ENCODE data around the gene DSCAML1.

DSCAML1 gene

DNA sequence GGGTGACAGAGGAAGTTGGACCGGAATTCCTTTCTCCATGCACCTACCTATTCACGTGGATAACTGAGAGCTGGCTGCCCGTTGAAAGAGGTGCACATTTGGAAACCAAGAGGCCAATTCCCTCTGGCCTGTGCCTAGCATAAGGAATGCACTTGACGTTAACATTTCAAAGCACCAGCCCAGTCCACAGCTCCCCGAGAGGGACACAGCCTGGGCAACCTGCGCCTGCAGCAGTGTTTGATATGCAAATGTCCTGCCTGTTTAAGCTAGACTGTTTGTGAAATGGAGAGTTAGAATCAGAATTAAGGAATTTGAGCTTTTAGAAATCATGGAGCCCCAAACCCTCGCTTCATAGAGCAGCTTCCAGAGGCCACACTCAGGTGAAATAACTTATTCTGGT, 126.1 kb downstream of the DSCAML1 start:
- Mint-ChIP-seq H3K4me1 (no peaks in the 10 kb centered on the region), H3K4me3 (no peak overlapping the region), H3K36me3 (no peaks in the 10 kb centered on the region), H3K27ac (no peak overlapping the region), H3K9me3 (peaks cover 3% of the 10 kb centered on the region), H3K27me3 (peaks cover 11% of the 10 kb centered on the region)
- DNase-seq (ENCODE audit: low spot score in 2 of 2), result no peak
- ATAC-seq (ENCODE audit: low read depth), result no peak

DNA sequence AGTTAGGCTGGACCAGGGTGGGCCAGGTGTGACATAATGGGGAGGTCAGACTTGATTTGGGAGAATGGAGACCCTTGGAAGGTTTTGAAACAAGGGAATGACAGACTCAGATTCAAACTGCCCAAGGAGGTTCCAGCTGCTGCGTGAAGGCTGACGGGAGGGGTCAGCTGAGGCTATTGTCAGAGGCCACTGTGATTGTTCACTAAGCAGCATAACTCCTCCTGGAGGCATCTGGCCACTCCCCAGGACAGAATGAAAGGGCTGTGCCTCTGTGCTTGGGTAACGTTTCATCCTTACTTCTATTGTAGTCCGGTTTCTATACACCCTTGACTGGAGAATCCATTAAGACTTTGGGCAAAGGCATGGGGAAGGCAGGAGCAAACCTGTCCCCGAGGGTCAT, 126.6 kb downstream of the DSCAML1 start:
- Mint-ChIP-seq H3K27ac (no peak overlapping the region), H3K36me3 (no peaks in the 10 kb centered on the region), H3K4me1 (no peaks in the 10 kb centered on the region), H3K9me3 (peaks cover 3% of the 10 kb centered on the region), H3K4me3 (no peak overlapping the region), H3K27me3 (peaks cover 11% of the 10 kb centered on the region)
- DNase-seq (ENCODE audit: low spot score in 2 of 2), result no peak
- no peak for ATAC-seq (ENCODE audit: low read depth)

DNA sequence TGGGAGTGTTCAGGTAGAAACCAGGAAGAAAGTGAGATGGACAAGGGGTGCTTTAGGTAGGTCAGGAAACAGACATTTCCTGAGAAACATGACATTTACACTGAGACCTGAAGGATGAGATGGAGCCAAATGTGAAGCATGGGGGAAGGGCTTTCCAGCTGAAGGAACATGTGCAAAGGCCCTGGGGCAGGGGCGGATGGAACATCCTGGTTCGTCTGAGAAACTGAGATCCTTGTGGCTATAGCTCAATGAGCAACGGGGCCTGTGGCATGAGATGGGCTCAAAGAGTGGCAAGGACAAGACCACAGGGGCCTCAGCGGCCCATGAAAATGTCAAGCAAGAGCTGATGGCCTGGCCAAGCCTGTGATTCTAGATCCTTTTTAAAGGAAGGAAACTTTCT, 127.4 kb downstream of the DSCAML1 start:
- Mint-ChIP-seq H3K4me1 (no peaks in the 10 kb centered on the region), H3K27me3 (peaks cover 14% of the 10 kb centered on the region), H3K36me3 (no peaks in the 10 kb centered on the region), H3K4me3 (no peak overlapping the region), H3K9me3 (peaks cover 3% of the 10 kb centered on the region), H3K27ac (no peak overlapping the region)
- ATAC-seq (ENCODE audit: low read depth), result no peak
- DNase-seq (ENCODE audit: low spot score in 2 of 2), result no peak

DNA sequence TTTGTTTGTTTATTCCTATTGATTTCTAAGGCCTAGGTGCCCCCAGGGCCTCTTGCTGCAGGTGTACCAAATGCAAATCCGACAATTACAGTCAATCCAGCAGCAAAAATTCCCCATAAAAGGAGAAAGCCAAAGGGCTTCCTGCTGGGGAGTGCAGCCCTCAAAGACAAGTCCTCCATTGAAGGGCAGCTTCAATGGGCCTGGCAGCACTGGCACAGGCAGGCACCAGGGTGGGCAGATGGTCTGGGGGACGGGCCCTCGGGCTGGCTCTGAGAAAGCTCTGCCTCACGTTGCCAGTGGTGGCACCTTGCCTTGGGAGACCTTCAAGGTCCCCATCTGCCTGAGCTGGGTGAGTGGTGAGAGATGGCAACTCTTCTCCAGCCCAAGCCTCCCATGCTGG, 128.0 kb downstream of the DSCAML1 start:
- Mint-ChIP-seq H3K36me3 (no peaks in the 10 kb centered on the region), H3K4me1 (no peaks in the 10 kb centered on the region), H3K27ac (no peak overlapping the region), H3K4me3 (no peak overlapping the region), H3K9me3 (peaks cover 3% of the 10 kb centered on the region), H3K27me3 (peaks cover 13% of the 10 kb centered on the region)
- no peak for ATAC-seq (ENCODE audit: low read depth)
- no peak for DNase-seq (ENCODE audit: low spot score in 2 of 2)

DNA sequence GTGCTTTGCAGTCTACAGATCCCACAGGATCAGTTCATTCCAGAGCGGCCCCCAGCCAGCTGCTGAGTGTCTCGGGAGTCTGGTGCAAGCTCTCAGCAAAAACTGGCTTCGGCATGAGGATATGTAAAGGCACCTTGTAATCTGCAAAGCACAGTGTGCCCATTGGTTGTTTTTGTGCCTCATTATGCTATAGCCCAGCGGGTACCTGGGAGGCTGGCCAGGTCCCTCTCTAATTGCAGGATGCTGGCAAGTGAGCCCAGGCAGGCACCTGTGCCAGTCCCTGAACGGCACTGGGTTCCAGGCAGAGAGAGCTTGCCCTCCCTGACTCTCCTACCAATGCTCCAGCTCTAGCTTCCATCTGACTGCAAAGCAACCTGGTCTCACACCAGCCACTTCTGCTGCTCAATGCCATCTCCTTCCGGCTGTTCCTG, 128.7 kb downstream of the DSCAML1 start:
- no peak for ATAC-seq (ENCODE audit: low read depth)
- DNase-seq (ENCODE audit: low spot score in 2 of 2), result no peak
- no peak overlapping the region for H3K4me3 Mint-ChIP-seq
- no peak overlapping the region for H3K27ac Mint-ChIP-seq
- H3K9me3 Mint-ChIP-seq, result peaks cover 3% of the 10 kb centered on the region
- H3K27me3 Mint-ChIP-seq, result peaks cover 14% of the 10 kb centered on the region
- H3K36me3 Mint-ChIP-seq, result no peaks in the 10 kb centered on the region
- H3K4me1 Mint-ChIP-seq, result no peaks in the 10 kb centered on the region

DNA sequence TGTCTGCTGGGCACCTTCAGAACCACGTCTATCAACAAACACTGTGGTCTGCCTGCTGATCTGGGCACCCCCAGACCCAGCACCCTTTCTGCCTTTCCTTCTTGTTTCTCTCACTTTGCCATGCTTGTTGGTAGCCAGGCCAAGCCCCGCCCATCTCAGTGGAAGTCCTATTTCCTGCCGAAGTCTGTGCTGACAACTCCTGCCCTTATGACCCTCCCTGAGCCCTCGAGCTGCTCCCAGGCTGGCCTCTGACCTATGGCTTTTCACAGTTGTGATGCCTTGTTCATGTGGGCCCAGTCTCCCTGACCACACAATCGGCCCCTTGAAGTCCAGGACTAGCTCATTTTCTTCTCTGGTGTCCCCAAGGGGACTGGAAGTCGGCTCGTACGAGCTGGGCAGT, 132.1 kb downstream of the DSCAML1 start:
- Mint-ChIP-seq H3K4me3 (no peak overlapping the region), H3K27ac (no peak overlapping the region), H3K36me3 (no peaks in the 10 kb centered on the region), H3K4me1 (no peaks in the 10 kb centered on the region), H3K9me3 (peaks cover 3% of the 10 kb centered on the region), H3K27me3 (peaks cover 16% of the 10 kb centered on the region)
- no peak for ATAC-seq (ENCODE audit: low read depth)
- no peak for DNase-seq (ENCODE audit: low spot score in 2 of 2)

DNA sequence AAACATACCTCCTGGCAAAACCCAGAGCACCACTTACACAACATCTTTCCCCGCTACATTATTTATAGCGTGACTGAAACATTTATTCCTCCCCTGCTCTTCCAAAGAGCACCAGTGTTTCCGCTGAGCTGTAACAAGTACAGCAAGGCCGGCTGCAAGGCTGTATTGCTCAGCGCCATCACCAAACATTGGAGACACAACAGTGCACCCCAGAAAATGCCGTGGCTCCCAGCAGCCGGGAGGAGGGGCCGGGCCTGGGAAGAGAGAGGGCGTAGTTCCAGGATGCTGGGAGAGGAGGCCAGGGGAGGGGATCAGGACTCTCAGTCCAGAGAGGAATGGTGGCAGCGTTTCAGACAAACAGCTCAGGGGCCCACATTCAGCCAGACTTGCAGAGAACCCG, 133.2 kb downstream of the DSCAML1 start:
- Mint-ChIP-seq H3K36me3 (no peaks in the 10 kb centered on the region), H3K9me3 (no peaks in the 10 kb centered on the region), H3K4me1 (no peaks in the 10 kb centered on the region), H3K27ac (no peak overlapping the region), H3K27me3 (peaks cover 14% of the 10 kb centered on the region), H3K4me3 (no peak overlapping the region)
- no peak for ATAC-seq (ENCODE audit: low read depth)
- no peak for DNase-seq (ENCODE audit: low spot score in 2 of 2)

DNA sequence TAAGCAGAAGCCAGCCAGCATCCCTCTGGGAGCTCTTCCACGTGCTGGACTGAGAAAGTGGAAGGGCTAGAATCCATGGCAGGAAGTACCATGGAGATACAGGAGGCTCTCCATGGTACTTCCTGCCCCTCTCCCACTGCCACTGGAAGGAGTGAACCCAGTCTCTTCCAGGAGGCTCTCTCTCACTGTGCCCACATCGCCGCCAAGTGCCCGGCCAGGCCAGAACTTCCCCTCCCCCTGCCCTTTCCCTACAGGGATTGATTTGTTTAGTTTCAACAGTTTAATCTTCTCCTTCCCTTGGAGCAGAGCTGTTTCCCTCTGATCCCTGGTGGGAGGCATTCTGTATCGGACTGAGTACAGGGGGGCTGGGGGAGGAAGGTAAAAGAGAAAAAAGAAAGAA, 133.6 kb downstream of the DSCAML1 start:
- H3K9me3 Mint-ChIP-seq, result no peaks in the 10 kb centered on the region
- H3K27ac Mint-ChIP-seq, result no peak overlapping the region
- no peak overlapping the region for H3K4me3 Mint-ChIP-seq
- H3K36me3 Mint-ChIP-seq, result no peaks in the 10 kb centered on the region
- DNase-seq (ENCODE audit: low spot score in 2 of 2), result no peak
- no peaks in the 10 kb centered on the region for H3K4me1 Mint-ChIP-seq
- no peak for ATAC-seq (ENCODE audit: low read depth)
- H3K27me3 Mint-ChIP-seq, result peaks cover 14% of the 10 kb centered on the region

DNA sequence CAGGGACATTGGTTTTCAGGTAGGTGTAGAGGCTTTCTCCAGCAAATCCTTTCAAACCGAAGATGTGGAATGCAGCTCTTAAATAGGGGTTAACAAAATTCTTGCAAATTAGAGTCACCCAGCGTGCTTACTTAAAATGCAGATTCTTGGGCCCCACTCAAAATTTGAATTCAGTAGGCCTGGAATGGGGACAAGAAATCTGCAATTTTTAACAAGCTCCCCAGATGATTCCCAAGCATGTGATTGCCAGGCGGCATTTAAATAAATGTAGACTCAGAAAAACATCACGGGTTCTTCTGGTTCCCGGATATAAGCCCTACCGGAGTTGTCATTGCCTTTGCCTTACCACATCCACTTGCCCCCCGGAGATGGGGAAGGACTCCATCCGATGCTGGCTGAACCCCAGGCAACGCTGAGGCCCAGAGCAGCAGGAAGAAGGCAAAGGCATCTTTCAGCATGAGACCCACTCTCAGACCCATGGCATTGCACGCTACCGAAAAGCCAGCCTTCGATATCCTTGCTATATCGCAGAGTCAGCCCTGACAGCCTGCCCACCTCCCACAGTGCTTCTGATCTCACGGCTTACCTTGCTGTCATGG, 134.2 kb downstream of the DSCAML1 start:
- Mint-ChIP-seq H3K27ac (no peak overlapping the region), H3K36me3 (no peaks in the 10 kb centered on the region), H3K4me1 (no peaks in the 10 kb centered on the region), H3K27me3 (peaks cover 16% of the 10 kb centered on the region), H3K9me3 (no peaks in the 10 kb centered on the region), H3K4me3 (no peak overlapping the region)
- no peak for DNase-seq (ENCODE audit: low spot score in 2 of 2)
- ATAC-seq (ENCODE audit: low read depth), result no peak

DNA sequence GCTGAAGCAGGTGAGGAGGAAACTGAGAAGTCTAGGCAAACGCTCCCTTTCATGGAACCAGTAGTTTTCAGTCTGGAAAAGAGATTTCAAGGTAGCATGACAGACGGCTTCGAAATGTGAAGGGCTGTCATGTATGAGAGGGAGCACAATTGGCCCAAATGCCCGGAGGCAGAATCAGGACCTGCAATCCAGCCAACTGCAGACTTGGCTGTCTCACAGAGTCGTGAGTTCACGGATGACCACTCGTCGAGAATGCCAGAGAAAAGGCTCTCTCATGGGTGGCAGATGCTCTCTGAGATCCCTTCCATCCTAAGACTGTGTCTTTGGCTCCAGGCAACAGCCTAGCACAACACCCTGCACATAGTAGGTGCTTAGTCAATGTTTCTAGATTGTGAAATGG, 134.8 kb downstream of the DSCAML1 start:
- Mint-ChIP-seq H3K4me1 (no peaks in the 10 kb centered on the region), H3K9me3 (no peaks in the 10 kb centered on the region), H3K36me3 (no peaks in the 10 kb centered on the region), H3K4me3 (no peak overlapping the region), H3K27ac (no peak overlapping the region), H3K27me3 (peaks cover 16% of the 10 kb centered on the region)
- ATAC-seq (ENCODE audit: low read depth) (no peak), DNase-seq (ENCODE audit: low spot score in 2 of 2) (no peak)

DNA sequence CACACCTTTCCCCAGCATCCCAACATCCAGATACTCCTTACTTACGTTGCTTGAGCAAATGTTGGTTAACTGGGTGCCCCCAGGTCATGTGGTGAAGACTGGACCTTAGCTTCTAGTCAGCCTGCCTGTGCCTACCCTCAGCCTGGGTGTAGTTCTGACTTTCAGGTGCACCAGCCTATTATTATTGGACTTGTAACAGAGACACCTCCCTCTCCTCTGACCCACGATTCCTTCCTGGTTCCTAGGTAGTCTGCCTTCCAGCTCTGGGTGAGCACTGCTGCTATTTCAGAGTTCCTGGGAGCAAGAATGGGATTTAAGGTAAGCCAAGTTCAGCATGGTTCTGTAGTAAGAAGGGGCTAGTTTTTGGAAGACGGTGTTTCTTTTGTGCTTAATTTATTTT, 138.2 kb downstream of the DSCAML1 start:
- Mint-ChIP-seq H3K27me3 (peaks cover 14% of the 10 kb centered on the region), H3K27ac (no peak overlapping the region), H3K36me3 (no peaks in the 10 kb centered on the region), H3K4me3 (no peak overlapping the region), H3K4me1 (no peaks in the 10 kb centered on the region), H3K9me3 (no peaks in the 10 kb centered on the region)
- no peak for DNase-seq (ENCODE audit: low spot score in 2 of 2)
- no peak for ATAC-seq (ENCODE audit: low read depth)

DNA sequence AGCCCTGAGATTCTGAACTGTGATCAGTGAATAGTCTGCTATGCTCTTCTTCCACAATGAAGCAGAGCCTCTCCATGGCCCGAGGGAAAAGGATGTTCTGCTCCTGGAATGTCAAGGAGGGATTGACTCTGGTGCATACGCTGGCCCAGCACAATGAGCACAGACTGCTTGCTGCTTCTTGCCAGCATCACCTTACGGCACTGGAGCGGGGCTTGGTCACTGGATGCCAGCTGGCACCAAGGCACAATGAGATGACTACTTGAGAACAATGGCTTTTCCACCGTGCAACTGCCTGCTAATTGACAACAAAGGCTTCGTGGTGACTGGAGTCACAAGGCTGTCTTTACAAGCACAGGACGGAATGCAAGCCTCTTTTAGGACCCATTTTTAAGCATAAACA, 139.2 kb downstream of the DSCAML1 start:
- Mint-ChIP-seq H3K9me3 (no peaks in the 10 kb centered on the region), H3K27ac (no peak overlapping the region), H3K4me3 (no peak overlapping the region), H3K36me3 (no peaks in the 10 kb centered on the region), H3K27me3 (peaks cover 8% of the 10 kb centered on the region), H3K4me1 (no peaks in the 10 kb centered on the region)
- DNase-seq (ENCODE audit: low spot score in 2 of 2) (no peak), ATAC-seq (ENCODE audit: low read depth) (no peak)

DNA sequence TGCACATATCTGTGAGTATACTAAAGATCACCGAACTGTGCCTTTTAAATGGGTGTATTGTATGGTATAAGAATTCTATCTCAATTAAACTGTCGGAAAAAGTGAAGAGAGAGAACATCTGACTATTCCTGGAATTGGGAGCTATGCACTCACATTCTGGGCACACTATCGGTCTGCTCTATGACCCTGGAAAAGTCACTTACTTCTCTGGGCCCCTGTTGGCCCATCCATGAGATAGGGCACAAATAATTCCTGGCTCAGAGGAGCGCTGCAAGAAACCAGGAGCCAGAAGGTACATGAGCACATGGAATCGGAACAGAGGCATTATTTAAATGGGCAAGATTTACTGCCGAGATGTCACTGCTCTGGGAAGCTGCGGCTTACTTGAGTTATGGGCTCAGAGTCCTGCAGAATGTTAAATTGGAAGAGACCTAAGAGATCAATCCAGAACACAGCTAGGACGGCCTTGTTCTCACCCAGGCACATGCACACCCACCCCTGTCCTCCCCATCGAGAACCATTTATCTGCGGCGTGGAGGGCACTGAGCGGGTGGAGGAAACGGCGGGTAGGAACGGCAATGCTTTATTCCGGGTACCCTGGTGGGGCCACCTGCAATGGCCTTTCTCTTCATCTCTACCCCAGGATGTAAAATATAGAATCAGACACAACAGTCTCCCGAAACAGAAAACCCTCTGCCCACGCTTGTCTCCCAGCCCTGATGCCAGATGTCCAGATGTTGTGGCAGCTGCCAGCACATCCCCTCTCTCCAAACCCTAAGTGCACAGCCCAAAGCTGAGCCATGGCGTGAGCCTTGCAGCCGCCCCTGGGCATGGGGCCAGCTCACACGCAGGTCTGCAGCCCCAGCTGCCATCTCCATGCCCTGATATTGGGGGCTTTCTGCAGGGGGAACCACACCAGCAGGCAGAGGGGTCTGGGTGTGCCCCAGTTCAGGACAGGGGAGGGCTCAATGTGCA, 142.4 kb downstream of the DSCAML1 start:
- no peak for ATAC-seq (ENCODE audit: low read depth)
- H3K27me3 Mint-ChIP-seq, result peaks cover 6% of the 10 kb centered on the region

DNA sequence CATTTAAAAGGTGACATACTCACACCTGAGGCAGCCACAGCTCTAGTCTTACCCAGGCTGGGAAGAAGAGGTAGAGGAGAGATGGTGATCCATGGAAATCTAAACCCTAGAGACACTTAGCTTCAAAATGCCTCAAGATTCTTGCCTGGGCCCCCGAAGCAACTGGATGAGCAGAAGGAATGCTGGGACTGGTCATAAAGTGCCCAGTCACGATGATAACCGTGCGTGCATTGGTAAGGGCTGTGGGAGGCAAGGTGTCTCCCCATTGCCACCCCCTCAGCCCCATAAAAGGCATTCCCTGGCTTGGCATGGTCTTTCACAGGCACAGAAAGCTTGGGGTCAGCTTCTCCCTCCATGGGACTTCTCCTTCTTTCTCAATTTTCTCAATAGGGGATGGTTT, 144.5 kb downstream of the DSCAML1 start:
- H3K4me1 Mint-ChIP-seq, result no peaks in the 10 kb centered on the region
- H3K27ac Mint-ChIP-seq, result no peak overlapping the region
- DNase-seq (ENCODE audit: low spot score in 2 of 2), result no peak
- no peaks in the 10 kb centered on the region for H3K9me3 Mint-ChIP-seq
- H3K36me3 Mint-ChIP-seq, result no peaks in the 10 kb centered on the region
- peaks cover 4% of the 10 kb centered on the region for H3K27me3 Mint-ChIP-seq
- ATAC-seq (ENCODE audit: low read depth), result no peak
- H3K4me3 Mint-ChIP-seq, result no peak overlapping the region

More for the DNA sequence above, 142.4 kb downstream of the DSCAML1 start:
- Mint-ChIP-seq H3K4me3 (no peak overlapping the region), H3K36me3 (no peaks in the 10 kb centered on the region), H3K4me1 (no peaks in the 10 kb centered on the region), H3K27ac (no peak overlapping the region), H3K9me3 (no peaks in the 10 kb centered on the region)
- no peak for DNase-seq (ENCODE audit: low spot score in 2 of 2)

Measured in memory B cell (primary cell).